22Rv1 (cell line): ENCODE measurements around the gene ATP2A3.

Source experiments
- ZFX ChIP-seq: fragments of 450-650 bp; IDR thresholded peaks from 2 replicates; pipeline ENCODE4 v1.6.1; 2017; ENCODE audit warnings: antibody characterized with exemption, borderline replicate concordance
- TF ChIP-seq, protein P1 (sequence below): fragments of 450-650 bp; IDR thresholded peaks from 2 replicates; pipeline ENCODE4 v1.5.1; 2017; ENCODE audit warnings: mild to moderate bottlenecking

GRCh38 chr17:3990386-3991127 is 26.3 kb upstream of the ATP2A3 start:
- TF ChIP-seq, protein P1, sequence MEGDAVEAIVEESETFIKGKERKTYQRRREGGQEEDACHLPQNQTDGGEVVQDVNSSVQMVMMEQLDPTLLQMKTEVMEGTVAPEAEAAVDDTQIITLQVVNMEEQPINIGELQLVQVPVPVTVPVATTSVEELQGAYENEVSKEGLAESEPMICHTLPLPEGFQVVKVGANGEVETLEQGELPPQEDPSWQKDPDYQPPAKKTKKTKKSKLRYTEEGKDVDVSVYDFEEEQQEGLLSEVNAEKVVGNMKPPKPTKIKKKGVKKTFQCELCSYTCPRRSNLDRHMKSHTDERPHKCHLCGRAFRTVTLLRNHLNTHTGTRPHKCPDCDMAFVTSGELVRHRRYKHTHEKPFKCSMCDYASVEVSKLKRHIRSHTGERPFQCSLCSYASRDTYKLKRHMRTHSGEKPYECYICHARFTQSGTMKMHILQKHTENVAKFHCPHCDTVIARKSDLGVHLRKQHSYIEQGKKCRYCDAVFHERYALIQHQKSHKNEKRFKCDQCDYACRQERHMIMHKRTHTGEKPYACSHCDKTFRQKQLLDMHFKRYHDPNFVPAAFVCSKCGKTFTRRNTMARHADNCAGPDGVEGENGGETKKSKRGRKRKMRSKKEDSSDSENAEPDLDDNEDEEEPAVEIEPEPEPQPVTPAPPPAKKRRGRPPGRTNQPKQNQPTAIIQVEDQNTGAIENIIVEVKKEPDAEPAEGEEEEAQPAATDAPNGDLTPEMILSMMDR: no peak
- no peak for TF ChIP-seq ZFX
